RKO (cell line): ENCODE data around the gene STXBP5.

Experiments
- DNase-seq: peaks from one replicate; pipeline ENCODE4 v3.0.0-alpha.2; 2016; ENCODE audit warnings: low spot score

STXBP5 gene

GRCh38 chr6:147381712-147382111 lies 177.5 kb downstream of the STXBP5 start:
- no peak for DNase-seq

- DNase-seq = peak; percentile 52
These were observed 178.8 kb downstream of the STXBP5 start for GRCh38 chr6:147382945-147383554.

GRCh38 chr6:147384029-147384428 lies 179.8 kb downstream of the STXBP5 start:
- no peak for DNase-seq

GRCh38 chr6:147384737-147385710 lies 180.8 kb downstream of the STXBP5 start:
- no peak for DNase-seq

GRCh38 chr6:147389463-147389862 lies 185.2 kb downstream of the STXBP5 start:
- no peak for DNase-seq

GRCh38 chr6:147390909-147391536 lies 186.8 kb downstream of the STXBP5 start:
- DNase-seq = peak; percentile 66

GRCh38 chr6:147392917-147393625 lies 188.9 kb downstream of the STXBP5 start:
- DNase-seq = no peak

- DNase-seq = no peak
These were observed 190.9 kb downstream of the STXBP5 start for GRCh38 chr6:147395158-147395557.

- DNase-seq = no peak
These were observed 193.1 kb downstream of the STXBP5 start for GRCh38 chr6:147397306-147397705.

- DNase-seq = no peak
These were observed 196.8 kb downstream of the STXBP5 start for GRCh38 chr6:147400968-147401367.

GRCh38 chr6:147401779-147402178 lies 197.6 kb downstream of the STXBP5 start:
- DNase-seq = no peak

- DNase-seq = no peak
These were observed 202.6 kb downstream of the STXBP5 start for GRCh38 chr6:147406783-147407182.

- no peak for DNase-seq
These were observed 203.4 kb downstream of the STXBP5 start for GRCh38 chr6:147407571-147407970.

GRCh38 chr6:147416622-147417021 lies 212.4 kb downstream of the STXBP5 start:
- no peak for DNase-seq

GRCh38 chr6:147417954-147418353 lies 213.7 kb downstream of the STXBP5 start:
- DNase-seq = no peak

- DNase-seq = no peak
These were observed 214.3 kb downstream of the STXBP5 start for GRCh38 chr6:147418523-147418922.

- DNase-seq = no peak
These were observed 217.7 kb downstream of the STXBP5 start for GRCh38 chr6:147421903-147422302.

GRCh38 chr6:147423111-147423510 lies 218.9 kb downstream of the STXBP5 start:
- no peak for DNase-seq

GRCh38 chr6:147429794-147430193 lies 225.6 kb downstream of the STXBP5 start:
- DNase-seq = no peak

GRCh38 chr6:147430811-147431210 lies 226.6 kb downstream of the STXBP5 start:
- no peak for DNase-seq

GRCh38 chr6:147434076-147434475 lies 229.9 kb downstream of the STXBP5 start:
- DNase-seq = no peak

GRCh38 chr6:147434516-147434915 lies 230.3 kb downstream of the STXBP5 start:
- DNase-seq = no peak
